Retinal pigment epithelial cell (primary cell): Measurements from ENCODE around the gene VWA8.

ENCODE experiments used
- DNase-seq: peaks from one replicate; pipeline ENCODE4 v3.0.0-alpha.2; 2010; ENCODE audit warnings: low read depth
- H3K4me3 ChIP-seq: 2 replicates; pipeline ENCODE4 v1.5.1; 2011; ENCODE audit warnings: mild to moderate bottlenecking, low read length, control low read depth, moderate library complexity
- CTCF ChIP-seq: conservative IDR thresholded peaks from 2 replicates; pipeline ENCODE4 v1.5.1; 2011; ENCODE audit warnings: low read depth, low read length, control low read depth, inconsistent platforms

VWA8 gene

DNA sequence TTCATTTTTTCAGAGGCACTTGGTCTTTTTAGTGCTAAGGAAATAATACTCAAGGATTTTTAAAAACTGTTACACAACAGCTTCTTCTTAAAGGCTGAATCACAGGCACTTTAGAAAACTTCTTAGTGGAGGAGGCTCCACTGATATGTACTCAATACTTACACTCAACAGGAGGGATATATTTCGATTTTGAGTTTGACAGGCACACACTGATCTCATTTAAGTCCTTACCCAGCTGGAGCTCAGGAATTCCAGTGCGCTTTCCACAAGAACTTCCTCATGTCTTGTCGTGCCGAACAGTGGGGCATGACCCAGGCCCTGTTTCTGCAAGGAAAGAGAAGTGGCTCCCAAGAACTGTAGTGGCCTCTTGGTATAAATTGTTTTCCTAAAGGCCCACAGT is 399.7 kb downstream of the VWA8 start:
- no peak for DNase-seq
- TF ChIP-seq CTCF: no peak
- H3K4me3 ChIP-seq: no peak overlapping the region

DNA sequence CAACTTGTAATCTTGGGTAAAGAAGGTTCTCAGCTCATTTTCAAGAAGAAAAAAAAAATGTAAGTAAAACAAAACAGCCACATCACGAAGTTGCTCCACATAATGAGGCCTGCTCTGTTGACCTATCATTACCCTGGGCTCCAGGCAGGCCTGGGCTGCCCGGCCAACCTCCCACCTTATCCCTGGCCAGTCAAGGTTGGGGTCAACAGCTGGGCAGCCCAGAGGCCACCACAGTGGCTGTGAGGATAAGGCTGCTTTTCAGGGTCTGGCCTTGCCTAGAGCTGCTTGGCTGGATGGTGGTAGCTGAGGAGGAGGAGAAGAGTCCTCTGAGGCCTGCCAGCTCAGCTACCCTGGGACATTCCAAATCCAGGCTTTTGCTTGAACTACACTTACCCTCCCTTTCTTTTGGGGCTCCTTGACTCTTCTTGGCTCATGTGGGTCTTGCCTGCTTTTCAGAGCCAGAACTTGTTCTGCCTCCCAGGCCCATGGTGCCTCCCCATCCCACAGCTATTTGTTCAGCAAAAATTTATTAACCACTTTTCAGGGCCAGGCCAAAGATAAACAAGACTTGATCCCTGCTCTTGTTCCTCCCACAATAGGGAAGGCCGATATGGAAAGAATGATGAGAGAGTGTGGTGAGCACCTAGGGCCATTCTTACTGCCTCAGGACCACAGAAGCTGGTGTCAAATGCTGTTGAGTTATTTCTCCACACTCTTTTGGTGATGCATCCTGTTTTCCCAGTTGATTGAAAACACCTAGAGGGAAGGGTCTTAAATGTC is 401.9 kb downstream of the VWA8 start:
- TF ChIP-seq CTCF: no peak
- DNase-seq: no peak

GRCh38 chr13:41557719-41558118 is 403.2 kb downstream of the VWA8 start:
- no peak for DNase-seq
- no peak overlapping the region for H3K4me3 ChIP-seq
- no peak for TF ChIP-seq CTCF

More for the DNA sequence above, 401.9 kb downstream of the VWA8 start:
- H3K4me3 ChIP-seq: no peak overlapping the region

DNA sequence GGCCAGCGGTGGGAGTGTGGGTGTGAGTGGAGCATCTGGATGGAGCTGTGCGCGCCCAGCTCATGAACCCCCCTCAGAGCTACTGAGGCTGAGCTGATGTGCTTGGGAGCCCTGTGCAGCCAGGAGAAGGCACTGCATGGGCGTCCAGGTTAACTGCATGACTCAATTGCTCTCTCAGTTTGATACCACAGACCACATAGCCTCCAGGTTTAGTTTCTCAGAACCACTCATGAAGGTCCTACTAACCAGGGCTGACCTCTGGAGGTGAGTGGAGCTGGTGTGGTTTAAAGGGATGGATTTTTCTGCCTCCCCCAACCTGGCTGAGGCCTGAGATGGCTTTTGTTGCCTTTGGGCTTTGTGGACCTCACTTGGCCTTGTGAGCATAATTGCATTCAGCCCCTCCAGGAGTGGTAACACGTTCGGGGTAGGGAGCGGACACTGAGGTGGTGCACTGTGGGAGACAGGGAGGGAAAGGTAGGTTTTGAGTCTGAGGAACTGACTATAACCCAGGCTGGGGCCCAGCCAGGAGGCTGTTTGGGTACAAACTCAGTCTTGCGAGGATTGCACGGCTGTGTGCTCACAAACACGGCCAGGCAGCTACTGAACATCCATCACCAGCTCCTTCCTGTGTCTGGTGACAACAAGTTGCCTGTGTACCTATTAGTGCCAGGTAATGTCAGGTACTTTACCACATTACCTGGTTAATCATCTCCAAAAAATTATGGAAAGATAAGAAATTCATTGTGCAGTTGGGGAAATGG is 406.1 kb downstream of the VWA8 start:
- no peak for DNase-seq
- no peak for TF ChIP-seq CTCF
- H3K4me3 ChIP-seq: no peak overlapping the region

DNA sequence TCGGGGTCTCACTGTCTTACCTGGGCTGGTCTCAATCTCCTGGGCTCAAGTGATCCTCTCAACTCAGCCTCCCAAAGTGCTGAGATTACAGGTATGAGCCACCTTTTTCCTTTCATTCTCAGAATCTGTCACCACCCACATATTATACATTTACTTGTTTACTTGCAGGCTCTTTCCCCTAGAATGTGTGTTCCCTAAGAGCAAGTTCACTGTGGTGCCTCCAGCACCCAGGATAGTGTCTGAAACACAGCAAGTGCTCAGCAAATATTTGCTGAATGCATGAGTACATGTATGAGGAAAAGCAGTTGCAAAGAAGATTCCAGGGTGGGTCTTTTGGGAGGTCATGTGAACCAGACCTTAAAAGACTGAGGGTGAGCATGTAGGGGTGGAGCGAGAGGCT is 406.7 kb downstream of the VWA8 start:
- TF ChIP-seq CTCF: no peak
- no peak overlapping the region for H3K4me3 ChIP-seq
- no peak for DNase-seq

GRCh38 chr13:41552031-41552430 is 408.9 kb downstream of the VWA8 start:
- no peak overlapping the region for H3K4me3 ChIP-seq
- no peak for TF ChIP-seq CTCF
- no peak for DNase-seq

DNA sequence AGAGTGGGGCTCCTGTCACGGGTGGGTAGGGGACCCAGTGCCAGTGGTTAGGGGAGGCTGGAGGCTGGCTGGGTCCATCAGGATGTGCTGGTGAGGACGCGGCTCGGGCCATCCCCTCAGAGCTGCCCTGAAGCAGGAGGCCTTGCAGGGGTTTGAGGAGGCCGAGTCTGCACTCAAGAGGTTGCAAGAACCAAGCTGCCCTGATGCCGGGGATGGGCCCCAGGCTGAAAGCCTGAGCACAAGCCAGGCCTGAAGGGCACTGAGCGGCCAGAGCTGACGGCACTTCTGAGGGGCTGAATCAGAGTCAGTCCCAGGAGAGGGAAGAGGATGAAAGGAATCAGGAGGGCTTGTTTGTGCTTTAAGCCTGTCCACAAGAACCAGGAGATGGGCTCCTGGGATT is 410.6 kb downstream of the VWA8 start:
- TF ChIP-seq CTCF: no peak
- no peak for DNase-seq
- H3K4me3 ChIP-seq: no peak overlapping the region
